ENCODE results near the gene PTAFR.

DNA sequence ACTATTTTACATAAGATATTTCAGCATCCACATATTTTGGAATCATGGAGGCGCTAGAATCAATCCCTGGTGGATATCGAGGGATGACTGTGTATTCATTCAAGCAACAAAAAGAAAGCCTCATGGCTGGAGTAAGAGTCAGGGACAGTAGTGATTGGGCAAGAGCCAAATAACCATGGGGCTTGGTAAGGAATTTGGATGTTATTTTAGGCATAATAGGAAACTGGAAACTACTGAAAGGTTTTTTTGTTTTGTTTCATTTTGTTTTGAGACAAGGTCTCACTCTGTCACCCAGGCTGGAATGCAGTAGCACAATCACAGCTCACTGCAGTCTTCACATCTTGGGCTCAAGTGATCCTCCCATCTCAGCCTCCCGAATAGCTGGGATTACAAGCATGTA is 54.3 kb downstream of the PTAFR start:
- TF ChIP-seq CTCF (optimal IDR thresholded peaks at IDR 0.05 in 1 of 3, IDR thresholded peaks at IDR 0.05 in 1 of 3, conservative IDR thresholded peaks at IDR 0.05 in 1 of 3; ENCODE audit: extremely low read depth in 1 of 3, insufficient read depth in 2 of 3, low read length in 3 of 3) (no peak), EZH2 (IDR thresholded peaks at IDR 0.05; ENCODE audit: low read length) (no peak)

Measured in keratinocyte (primary cell).